Neural progenitor cell (in vitro differentiated cells): ENCODE data around the gene TAS2R30. TPM values are rescaled to one million over a fixed set of nuclear protein-coding genes. Genes with fewer than 3 reads are reported as not detected.

Experiments
- DNase-seq: peaks from one replicate; pipeline ENCODE4 v3.0.0-alpha.2; 2016; ENCODE audit warnings: low spot score
- H2AFZ ChIP-seq: fragments of 200-600 bp; sonication (generic); replicated peaks from 2 replicates; pipeline ENCODE4 v1.6.1; 2016; ENCODE audit warnings: antibody characterized with exemption
- H3F3A ChIP-seq: fragments of 200-600 bp; sonication (generic); 2 replicates; pipeline ENCODE4 v1.6.1; 2016; ENCODE audit warnings: antibody characterized with exemption, low read depth
- H3K27ac ChIP-seq: fragments of 200-600 bp; sonication (generic); 2 replicates; pipeline ENCODE4 v1.5.1; 2016; ENCODE audit warnings: mild to moderate bottlenecking
- H3K27me3 ChIP-seq: fragments of 200-600 bp; sonication (generic); 2 replicates; pipeline ENCODE4 v1.6.1; 2016; ENCODE audit warnings: mild to moderate bottlenecking, moderate library complexity
- H3K36me3 ChIP-seq: fragments of 200-600 bp; sonication (generic); 2 replicates; pipeline ENCODE4 v1.5.1; 2016
- H3K4me1 ChIP-seq: fragments of 200-600 bp; sonication (generic); 2 replicates; pipeline ENCODE4 v1.6.1; 2016; ENCODE audit warnings: mixed run types
- H3K4me2 ChIP-seq: fragments of 200-600 bp; sonication (generic); 2 replicates; pipeline ENCODE4 v1.6.1; 2016
- H3K4me3 ChIP-seq: fragments of 200-600 bp; sonication (generic); 2 replicates; pipeline ENCODE4 v1.5.1; 2016
- H3K79me2 ChIP-seq: fragments of 200-600 bp; sonication (generic); 2 replicates; pipeline ENCODE4 v1.6.1; 2016; ENCODE audit warnings: low read depth
- H3K9ac ChIP-seq: fragments of 200-600 bp; sonication (generic); 2 replicates; pipeline ENCODE4 v1.6.1; 2016
- H3K9me3 ChIP-seq: fragments of 200-600 bp; sonication (generic); 2 replicates; pipeline ENCODE4 v1.5.1; 2016; ENCODE audit warnings: low read depth
- H4K20me1 ChIP-seq: fragments of 200-600 bp; sonication (generic); 2 replicates; pipeline ENCODE4 v1.6.1; 2016; ENCODE audit warnings: low read depth
- H3K27ac Mint-ChIP-seq: 3 replicates; pipeline ENCODE4 v1.8.0; 2021; ENCODE audit warnings: mixed read lengths
- H3K27me3 Mint-ChIP-seq: 2 replicates; pipeline ENCODE4 v1.8.0; 2022; ENCODE audit warnings: low read depth, mild to moderate bottlenecking, inconsistent platforms, moderate library complexity, mixed read lengths; ENCODE audit not compliant: insufficient read depth
- H3K36me3 Mint-ChIP-seq: 3 replicates; pipeline ENCODE4 v1.8.0; 2021; ENCODE audit warnings: mixed read lengths
- H3K4me1 Mint-ChIP-seq: 3 replicates; pipeline ENCODE4 v1.8.0; 2021; ENCODE audit warnings: mixed read lengths
- H3K4me3 Mint-ChIP-seq: 3 replicates; pipeline ENCODE4 v1.8.0; 2021; ENCODE audit warnings: mild to moderate bottlenecking, moderate library complexity, mixed read lengths
- H3K9me3 Mint-ChIP-seq: 3 replicates; pipeline ENCODE4 v1.8.0; 2020; ENCODE audit warnings: mixed read lengths
- CTCF ChIP-seq: fragments of 200-600 bp; sonication (generic); IDR thresholded peaks from 2 replicates; pipeline ENCODE4 v1.5.1; 2017; ENCODE audit warnings: antibody characterized with exemption, mild to moderate bottlenecking
- EZH2 ChIP-seq: fragments of 200-600 bp; sonication (generic); IDR thresholded peaks from 2 replicates; pipeline ENCODE4 v1.6.1; 2017; ENCODE audit warnings: antibody characterized with exemption, mild to moderate bottlenecking, moderate library complexity
- EZH2phosphoT487 ChIP-seq: fragments of 200-600 bp; sonication (generic); IDR thresholded peaks from 2 replicates; pipeline ENCODE4 v1.6.1; 2017; ENCODE audit warnings: antibody characterized with exemption
- total RNA-seq: library from RNA; depleted of rRNA; stranded (reverse); fragments of >200 nt; gene quantifications from 2 replicates; pipeline ENCODE4 v1.2.3, GENCODE V29; 2015; ENCODE audit warnings: low replicate concordance

The TAS2R30 gene
- total RNA-seq, 1 donor from 2014 or later, result 13.1 TPM

GRCh38 chr12:11147420-11147819 is 13.0 kb upstream of the TAS2R30 start:
- peaks cover 10% of the 10 kb centered on the region for H3K36me3 ChIP-seq
- no peaks in the 10 kb centered on the region for H3K27me3 Mint-ChIP-seq
- no peaks in the 10 kb centered on the region for H3K4me1 ChIP-seq
- no peak overlapping the region for H3K9ac ChIP-seq
- no peak for DNase-seq
- no peak overlapping the region for H3K27ac ChIP-seq
- H3K27me3 ChIP-seq, result no peaks in the 10 kb centered on the region
- peaks cover 69% of the 10 kb centered on the region for H3K79me2 ChIP-seq
- H3F3A ChIP-seq, result no peaks in the 10 kb centered on the region
- peaks cover 59% of the 10 kb centered on the region for H3K9me3 Mint-ChIP-seq
- H3K36me3 Mint-ChIP-seq, result peaks cover 47% of the 10 kb centered on the region
- TF ChIP-seq EZH2, result no peak
- no peak for TF ChIP-seq EZH2phosphoT487
- TF ChIP-seq CTCF, result no peak
- H3K4me1 Mint-ChIP-seq, result no peaks in the 10 kb centered on the region
- H3K4me3 ChIP-seq, result no peak overlapping the region
- H3K9me3 ChIP-seq, result peaks cover 3% of the 10 kb centered on the region
- no peak overlapping the region for H3K4me2 ChIP-seq
- H3K27ac Mint-ChIP-seq, result no peak overlapping the region
- H4K20me1 ChIP-seq, result no peaks in the 10 kb centered on the region
- no peak overlapping the region for H3K4me3 Mint-ChIP-seq
- no peak overlapping the region for H2AFZ ChIP-seq

DNA sequence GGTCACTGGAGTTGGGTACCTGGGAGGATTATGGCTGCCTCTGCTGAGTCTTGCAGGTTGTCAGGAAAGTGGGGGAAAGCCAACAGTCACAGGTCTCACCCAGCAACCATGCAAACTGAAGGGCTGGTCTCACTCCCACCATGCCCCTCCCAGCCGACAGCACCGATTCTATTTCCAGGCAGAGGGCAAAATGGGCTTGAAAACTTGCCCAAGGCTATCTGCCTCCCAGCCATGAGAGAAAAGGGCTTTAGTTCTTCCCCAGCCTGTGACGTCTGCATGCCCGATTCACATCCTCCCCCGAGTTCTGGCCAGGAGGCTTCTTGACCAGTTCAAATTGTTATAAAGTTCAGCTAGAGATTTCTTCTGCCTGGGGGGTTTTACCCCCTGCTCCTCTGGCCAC is 9.9 kb upstream of the TAS2R30 start:
- Mint-ChIP-seq H3K4me3 (no peak overlapping the region), H3K36me3 (peaks cover 59% of the 10 kb centered on the region), H3K27ac (no peak overlapping the region), H3K27me3 (no peaks in the 10 kb centered on the region), H3K9me3 (peaks cover 63% of the 10 kb centered on the region), H3K4me1 (no peaks in the 10 kb centered on the region)
- Histone ChIP-seq H2AFZ (no peak overlapping the region), H3K4me2 (no peak overlapping the region), H3K4me3 (no peak overlapping the region), H3K4me1 (no peaks in the 10 kb centered on the region), H3K9ac (no peak overlapping the region), H3K9me3 (no peaks in the 10 kb centered on the region), H3K36me3 (peaks cover 7% of the 10 kb centered on the region), H3K79me2 (peaks cover 82% of the 10 kb centered on the region), H3K27me3 (no peaks in the 10 kb centered on the region), H3K27ac (no peak overlapping the region), H3F3A (no peaks in the 10 kb centered on the region), H4K20me1 (no peaks in the 10 kb centered on the region)
- DNase-seq, result no peak
- TF ChIP-seq EZH2phosphoT487, result no peak
- TF ChIP-seq EZH2, result no peak
- TF ChIP-seq CTCF, result no peak

GRCh38 chr12:11143352-11143751 is 8.9 kb upstream of the TAS2R30 start:
- Histone ChIP-seq H3K9me3 (no peaks in the 10 kb centered on the region), H3K4me1 (no peaks in the 10 kb centered on the region), H3K9ac (no peak overlapping the region), H4K20me1 (no peaks in the 10 kb centered on the region), H2AFZ (no peak overlapping the region), H3K4me3 (no peak overlapping the region), H3K4me2 (no peak overlapping the region), H3K27ac (no peak overlapping the region), H3K36me3 (peaks cover 7% of the 10 kb centered on the region), H3K79me2 (peaks cover 91% of the 10 kb centered on the region), H3K27me3 (no peaks in the 10 kb centered on the region), H3F3A (no peaks in the 10 kb centered on the region)
- peaks cover 60% of the 10 kb centered on the region for H3K36me3 Mint-ChIP-seq
- TF ChIP-seq CTCF (no peak), EZH2phosphoT487 (no peak), EZH2 (no peak)
- DNase-seq, result no peak
- H3K27me3 Mint-ChIP-seq, result no peaks in the 10 kb centered on the region
- no peak overlapping the region for H3K4me3 Mint-ChIP-seq
- peaks cover 65% of the 10 kb centered on the region for H3K9me3 Mint-ChIP-seq
- H3K27ac Mint-ChIP-seq, result no peak overlapping the region
- H3K4me1 Mint-ChIP-seq, result no peaks in the 10 kb centered on the region
